NT2/D1 (cell line): Measurements from ENCODE around the gene ACOX3.

Experiments
- SUZ12 ChIP-seq: IDR thresholded peaks from 2 replicates; pipeline ENCODE4 v1.6.1; 2011; ENCODE audit not compliant: insufficient read length, insufficient read depth; ENCODE audit errors: extremely low read depth
- ZNF274 ChIP-seq: IDR thresholded peaks from 2 replicates; pipeline ENCODE4 v1.6.1; 2011; ENCODE audit warnings: mild to moderate bottlenecking, low read depth, low read length

DNA sequence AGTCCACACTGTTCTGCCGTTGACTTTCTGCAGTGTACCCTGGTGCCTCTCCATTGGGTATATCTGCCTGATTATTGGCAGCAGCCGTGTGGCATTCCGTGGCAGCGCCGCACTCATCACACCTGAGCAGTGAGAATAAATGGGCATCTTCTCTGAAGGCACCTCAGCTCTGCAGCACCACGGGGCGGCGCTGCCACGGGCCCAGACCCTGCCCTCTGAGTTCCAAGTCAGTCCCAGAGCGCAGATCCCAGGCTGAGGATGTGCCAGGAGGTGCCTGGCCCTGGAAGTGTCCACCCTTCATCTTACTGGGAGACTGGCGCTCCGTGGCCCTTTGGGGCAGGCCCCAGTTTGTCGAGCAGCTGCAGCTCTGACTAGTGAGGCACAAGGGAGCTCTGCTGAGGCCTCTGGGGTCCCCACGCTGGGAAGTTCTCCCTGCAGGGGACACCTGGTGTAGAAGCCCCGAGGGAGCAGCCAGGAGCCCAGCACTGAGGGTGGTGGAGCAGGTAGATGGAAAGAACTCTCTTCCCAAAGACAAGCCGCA lies 36.6 kb upstream of the ACOX3 start:
- TF ChIP-seq ZNF274 (no peak), SUZ12 (no peak)
